Keratinocyte (primary cell): Measurements from ENCODE around the gene DVL1. TPM values are rescaled to one million over a fixed set of nuclear protein-coding genes. Genes with fewer than 3 reads are reported as not detected.

ENCODE experiments used
- DNase-seq: peaks from one replicate; pipeline ENCODE4 v3.0.0-alpha.2; 2011; ENCODE audit warnings: low read depth, missing footprints, low spot score
- FAIRE-seq: peaks from 2 replicates; lab custom pipeline; 2011; peaks lifted over from hg19 to GRCh38; lab: Jason Lieb, UNC
- H2AFZ ChIP-seq: 2 replicates; pipeline ENCODE4 v1.6.0; 2012; ENCODE audit warnings: low read length, control low read depth, inconsistent platforms; ENCODE audit not compliant: control insufficient read depth
- H3K27ac ChIP-seq: 2 replicates; pipeline ENCODE4 v1.5.1; 2011; ENCODE audit warnings: low read length; ENCODE audit not compliant: control insufficient read depth, insufficient read depth
- H3K27me3 ChIP-seq: 3 replicates; pipeline ENCODE4 v1.6.0; 2011; ENCODE audit warnings: low read length; ENCODE audit not compliant: control insufficient read depth, insufficient read depth; ENCODE audit errors: extremely low read depth
- H3K36me3 ChIP-seq, 2 experiments: 2 replicates in 1 of 2; 3 replicates in 1 of 2; pipeline ENCODE4 v1.5.1; 2011; ENCODE audit warnings: low read length in 2 of 2, mild to moderate bottlenecking in 1 of 2; ENCODE audit not compliant: control insufficient read depth in 2 of 2, insufficient read depth in 2 of 2; ENCODE audit errors: extremely low read depth in 1 of 2
- H3K4me1 ChIP-seq: 3 replicates; pipeline ENCODE4 v1.5.1; 2011; ENCODE audit warnings: low read length; ENCODE audit not compliant: control insufficient read depth, insufficient read depth; ENCODE audit errors: extremely low read depth
- H3K4me2 ChIP-seq: 3 replicates; pipeline ENCODE4 v1.6.0; 2011; ENCODE audit warnings: low read depth, low read length; ENCODE audit not compliant: control insufficient read depth, insufficient read depth; ENCODE audit errors: extremely low read depth
- H3K4me3 ChIP-seq, 3 experiments: fragments of 200-600 bp in 1 of 3; sonication (generic) in 1 of 3; 2 replicates in 2 of 3; 3 replicates in 1 of 3; pipeline ENCODE4 v1.5.1; 2011 to 2016; ENCODE audit warnings: low read length in 3 of 3, mild to moderate bottlenecking in 3 of 3, control low read depth in 2 of 3, inconsistent platforms in 1 of 3, low read depth in 1 of 3, mixed read lengths in 1 of 3, mixed run types in 1 of 3, moderate library complexity in 1 of 3; ENCODE audit not compliant: control insufficient read depth in 2 of 3, insufficient read depth in 2 of 3; ENCODE audit errors: extremely low read depth in 1 of 3
- H3K79me2 ChIP-seq: 2 replicates; pipeline ENCODE4 v1.6.0; 2012; ENCODE audit warnings: low read length; ENCODE audit not compliant: control insufficient read depth, insufficient read depth
- H3K9ac ChIP-seq: 3 replicates; pipeline ENCODE4 v1.6.0; 2011; ENCODE audit warnings: low read length; ENCODE audit not compliant: control insufficient read depth, insufficient read depth; ENCODE audit errors: extremely low read depth
- H3K9me1 ChIP-seq: 3 replicates; pipeline ENCODE4 v1.6.0; 2011; ENCODE audit warnings: low read length; ENCODE audit not compliant: control insufficient read depth, insufficient read depth; ENCODE audit errors: extremely low read depth
- H3K9me3 ChIP-seq: 2 replicates; pipeline ENCODE4 v1.5.1; 2012; ENCODE audit warnings: low read depth, low read length; ENCODE audit not compliant: control insufficient read depth
- H4K20me1 ChIP-seq: 3 replicates; pipeline ENCODE4 v1.6.0; 2011; ENCODE audit warnings: low read length; ENCODE audit not compliant: control insufficient read depth, insufficient read depth; ENCODE audit errors: extremely low read depth
- EZH2 ChIP-seq: IDR thresholded peaks from one replicate; pipeline ENCODE4 v1.6.1; 2012; ENCODE audit warnings: inconsistent platforms, mild to moderate bottlenecking, low read length, moderate library complexity
- dilution Hi-C: fragments of 300-500 bp; cut with MboI; formaldehyde crosslinking; loops from one replicate; pipeline ENCODE4 v1.7.0; 2020; ENCODE audit warnings: low sequenced_read_pairs; ENCODE audit not compliant: extremely low pct_ligation_motif_present
- polyA plus RNA-seq, 5 experiments: library from polyadenylated mRNA; depleted of rRNA in 3 of 5; stranded (reverse) in 3 of 5; stranded (forward) in 1 of 5; unstranded in 1 of 5; fragments of >200 nt; gene quantifications; 1 replicate in 1 of 5; 2 replicates in 3 of 5; 3 replicates in 1 of 5; pipeline versions ENCODE4 v1.2.1 to v1.2.3, GENCODE V29; 2011 to 2012; ENCODE audit warnings: missing spikeins in 2 of 5, low read depth in 1 of 5, low replicate concordance in 1 of 5
- TF ChIP-seq, protein P1 (sequence below), 3 experiments: IDR thresholded peaks in 1 of 3; conservative IDR thresholded peaks in 1 of 3; optimal IDR thresholded peaks in 1 of 3; 2 replicates in 2 of 3; 3 replicates in 1 of 3; pipeline versions ENCODE3 to v1.5.1; 2011; ENCODE audit warnings: low read length in 3 of 3, mild to moderate bottlenecking in 3 of 3, moderate library complexity in 2 of 3, control low read depth in 1 of 3, inconsistent platforms in 1 of 3; ENCODE audit not compliant: insufficient read depth in 2 of 3; ENCODE audit errors: extremely low read depth in 1 of 3

The DVL1 gene
- polyA plus RNA-seq, 1 donor (not counting 4 experiments of a cell fraction or from before 2014, with no cell fraction given): 31.6 TPM

DNA sequence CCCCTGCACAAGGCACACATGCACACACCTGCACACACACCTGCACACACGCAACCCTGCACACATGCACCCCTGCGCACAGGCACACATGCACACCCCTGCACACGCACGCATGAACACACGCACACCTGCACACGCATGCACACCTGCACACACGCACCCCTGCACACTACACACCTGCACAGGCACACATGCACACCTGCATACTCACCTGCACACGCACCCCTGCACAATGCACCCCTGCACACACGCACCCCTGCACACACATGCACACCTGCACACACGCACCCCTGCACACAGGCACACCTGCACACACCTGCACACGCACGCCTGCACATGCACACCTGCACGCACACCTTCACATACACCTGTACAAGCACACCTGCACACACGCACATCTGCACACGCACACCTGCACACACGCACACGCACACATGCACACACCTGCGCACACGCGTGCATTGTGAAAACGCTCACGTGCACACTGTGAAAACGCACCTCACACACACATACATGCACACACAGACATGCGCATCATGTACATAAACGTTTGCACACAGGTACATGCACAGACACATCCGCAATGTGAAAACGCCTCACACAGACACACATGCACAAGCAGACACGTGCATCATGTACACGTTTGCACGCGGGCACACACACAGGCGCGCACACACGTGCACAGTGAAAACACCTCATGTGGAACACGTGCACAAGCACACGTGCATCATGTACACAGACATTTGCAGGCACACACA lies 8.2 kb downstream of the DVL1 start:
- H3K9me1 ChIP-seq: no peaks in the 10 kb centered on the region
- no peaks in the 10 kb centered on the region for H3K27me3 ChIP-seq
- FAIRE-seq: no peak
- dilution Hi-C loops: no loop called here
- peaks cover 54% of the 10 kb centered on the region for H3K79me2 ChIP-seq
- no peak for TF ChIP-seq EZH2
- TF ChIP-seq, protein P1, sequence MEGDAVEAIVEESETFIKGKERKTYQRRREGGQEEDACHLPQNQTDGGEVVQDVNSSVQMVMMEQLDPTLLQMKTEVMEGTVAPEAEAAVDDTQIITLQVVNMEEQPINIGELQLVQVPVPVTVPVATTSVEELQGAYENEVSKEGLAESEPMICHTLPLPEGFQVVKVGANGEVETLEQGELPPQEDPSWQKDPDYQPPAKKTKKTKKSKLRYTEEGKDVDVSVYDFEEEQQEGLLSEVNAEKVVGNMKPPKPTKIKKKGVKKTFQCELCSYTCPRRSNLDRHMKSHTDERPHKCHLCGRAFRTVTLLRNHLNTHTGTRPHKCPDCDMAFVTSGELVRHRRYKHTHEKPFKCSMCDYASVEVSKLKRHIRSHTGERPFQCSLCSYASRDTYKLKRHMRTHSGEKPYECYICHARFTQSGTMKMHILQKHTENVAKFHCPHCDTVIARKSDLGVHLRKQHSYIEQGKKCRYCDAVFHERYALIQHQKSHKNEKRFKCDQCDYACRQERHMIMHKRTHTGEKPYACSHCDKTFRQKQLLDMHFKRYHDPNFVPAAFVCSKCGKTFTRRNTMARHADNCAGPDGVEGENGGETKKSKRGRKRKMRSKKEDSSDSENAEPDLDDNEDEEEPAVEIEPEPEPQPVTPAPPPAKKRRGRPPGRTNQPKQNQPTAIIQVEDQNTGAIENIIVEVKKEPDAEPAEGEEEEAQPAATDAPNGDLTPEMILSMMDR (optimal IDR thresholded peaks at IDR 0.05 in 1 of 3, IDR thresholded peaks at IDR 0.05 in 1 of 3, conservative IDR thresholded peaks at IDR 0.05 in 1 of 3; ENCODE audit: extremely low read depth in 1 of 3, insufficient read depth in 2 of 3, low read length in 3 of 3): no peak
- H3K4me3 ChIP-seq: no peak overlapping the region
- H3K27ac ChIP-seq: no peak overlapping the region
- H3K4me1 ChIP-seq: peaks cover 23% of the 10 kb centered on the region
- no peak overlapping the region for H3K4me2 ChIP-seq
- no peaks in the 10 kb centered on the region for H3K9me3 ChIP-seq
- no peak overlapping the region for H3K9ac ChIP-seq
- H3K36me3 ChIP-seq: peaks cover 13 to 24% of the 10 kb centered on the region in 2 experiments
- no peak for DNase-seq
- peaks cover 15% of the 10 kb centered on the region for H4K20me1 ChIP-seq
- no peak overlapping the region for H2AFZ ChIP-seq

DNA sequence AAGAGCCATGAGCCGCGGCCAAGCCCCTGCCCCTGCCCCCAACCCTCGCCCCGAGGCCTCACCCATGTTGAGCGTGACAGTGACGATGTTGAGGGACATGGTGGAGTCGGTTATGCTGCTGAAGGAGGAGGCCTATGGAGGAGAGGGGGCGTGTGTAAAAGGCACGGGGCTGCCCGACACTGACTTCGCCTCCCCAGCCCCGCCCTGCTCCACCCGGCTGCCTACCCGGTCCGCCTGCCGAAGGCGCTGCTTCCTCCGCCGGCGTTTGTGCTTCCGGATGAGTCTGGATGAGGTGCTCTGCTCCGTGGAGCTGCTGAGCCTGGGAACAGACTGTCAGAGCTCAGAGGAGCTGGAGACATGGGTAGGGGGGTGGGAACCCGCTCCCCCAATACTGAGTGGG lies 9.0 kb downstream of the DVL1 start:
- DNase-seq (no peak), FAIRE-seq (no peak)
- peaks cover 15% of the 10 kb centered on the region for H3K4me1 ChIP-seq
- no peak for TF ChIP-seq EZH2
- TF ChIP-seq, protein P1 (optimal IDR thresholded peaks at IDR 0.05 in 1 of 3, IDR thresholded peaks at IDR 0.05 in 1 of 3, conservative IDR thresholded peaks at IDR 0.05 in 1 of 3; ENCODE audit: extremely low read depth in 1 of 3, insufficient read depth in 2 of 3, low read length in 3 of 3): no peak
- H3K9ac ChIP-seq: no peak overlapping the region
- H2AFZ ChIP-seq: no peak overlapping the region
- no peaks in the 10 kb centered on the region for H3K9me3 ChIP-seq
- peaks cover 15% of the 10 kb centered on the region for H4K20me1 ChIP-seq
- dilution Hi-C loops: no loop called here
- no peaks in the 10 kb centered on the region for H3K27me3 ChIP-seq
- no peaks in the 10 kb centered on the region for H3K9me1 ChIP-seq
- H3K79me2 ChIP-seq: peaks cover 46% of the 10 kb centered on the region
- H3K27ac ChIP-seq: no peak overlapping the region
- H3K4me2 ChIP-seq: no peak overlapping the region
- peaks cover 15 to 27% of the 10 kb centered on the region in 2 experiments for H3K36me3 ChIP-seq
- H3K4me3 ChIP-seq: no peak overlapping the region
